GM21619 (cell line): ENCODE measurements around the gene ISOC2.
"Not testable (repeated sequence)": the region's sequence is repeated elsewhere in the genome, so short reads cannot be mapped to it uniquely, and the experiment has no call there.

Experiments used
- ATAC-seq: cut with Tn5 transposase; IDR thresholded peaks from one replicate; pipeline ENCODE4 v1.9.1; 2021; ENCODE audit not compliant: unreplicated experiment

Gene ISOC2, protein sequence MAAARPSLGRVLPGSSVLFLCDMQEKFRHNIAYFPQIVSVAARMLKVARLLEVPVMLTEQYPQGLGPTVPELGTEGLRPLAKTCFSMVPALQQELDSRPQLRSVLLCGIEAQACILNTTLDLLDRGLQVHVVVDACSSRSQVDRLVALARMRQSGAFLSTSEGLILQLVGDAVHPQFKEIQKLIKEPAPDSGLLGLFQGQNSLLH

DNA sequence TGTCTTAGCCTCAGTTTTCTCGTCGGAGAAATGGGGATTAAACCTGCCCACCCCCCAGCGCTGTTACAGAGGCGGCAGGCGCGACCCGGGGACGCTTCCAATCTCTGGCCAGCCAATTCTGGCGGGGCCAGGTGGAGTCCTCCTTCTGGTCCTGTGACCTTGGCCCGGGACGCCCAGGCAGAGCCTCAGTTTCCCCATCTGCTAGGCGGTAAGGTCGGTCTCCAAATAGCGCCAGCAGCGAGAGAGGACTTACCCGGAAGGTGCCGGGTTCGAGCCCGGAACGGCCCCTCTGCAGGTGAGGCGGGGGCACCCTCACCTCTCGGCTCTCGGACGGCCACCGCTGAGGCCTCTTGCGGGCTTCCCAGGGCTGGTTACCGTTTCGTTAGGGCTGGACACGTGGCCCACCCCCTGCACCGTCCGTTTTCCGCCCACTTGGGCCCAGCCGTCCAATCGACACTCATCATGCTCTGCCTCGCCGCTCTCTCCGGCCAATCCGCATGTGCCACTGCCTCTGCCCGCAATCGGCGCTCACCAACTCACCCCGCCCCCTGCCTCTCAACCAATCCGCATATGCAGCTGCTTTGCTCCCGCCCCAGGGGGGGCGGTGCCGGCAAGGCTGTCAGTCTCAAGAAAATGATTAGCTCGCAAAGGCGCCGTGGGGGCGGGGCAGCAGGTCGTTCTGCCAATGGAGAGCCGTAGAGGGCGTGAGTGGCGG lies at the start of gene ISOC2:
Gene ISOC2 (minus strand): TSS at position 384 of the 715 bp plus-strand sequence. CDS start 5,156 bp downstream, outside the sequence.
- ATAC-seq = peak; percentile 93

DNA sequence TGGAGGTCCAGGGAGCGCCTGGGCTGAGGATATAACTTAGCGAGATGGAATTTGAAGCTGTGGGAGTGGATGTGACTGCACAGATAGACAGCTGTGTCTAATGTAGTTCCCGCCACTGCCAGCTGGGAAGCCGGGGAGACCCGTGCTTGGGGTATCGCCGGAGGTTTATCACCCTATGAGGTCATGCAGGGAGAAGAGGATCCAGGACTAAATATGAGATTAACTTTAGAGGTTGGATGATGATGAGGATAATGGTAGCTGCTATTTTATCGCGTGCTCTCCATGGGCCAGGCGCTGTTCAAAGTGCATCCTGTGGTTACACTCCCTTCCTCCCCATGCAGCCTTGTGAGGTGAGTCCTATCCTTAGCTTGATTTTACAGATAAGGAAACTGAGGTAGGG lies 46.7 kb upstream of the ISOC2 start:
- no peak for ATAC-seq

GRCh38 chr19:55504981-55505380 lies 43.5 kb upstream of the ISOC2 start:
- no peak for ATAC-seq

- no peak for ATAC-seq
Measured at GRCh38 chr19:55504252-55504603, 42.8 kb upstream of the ISOC2 start.

- peak; percentile 86 for ATAC-seq
Measured at GRCh38 chr19:55503502-55504251, 42.2 kb upstream of the ISOC2 start.

GRCh38 chr19:55503157-55503501 lies 41.7 kb upstream of the ISOC2 start:
- ATAC-seq = no peak

GRCh38 chr19:55502197-55502952 lies 40.9 kb upstream of the ISOC2 start:
- ATAC-seq = no peak

GRCh38 chr19:55500368-55500952 lies 39.0 kb upstream of the ISOC2 start:
- ATAC-seq = no peak

- ATAC-seq = no peak
Measured at GRCh38 chr19:55498246-55498840, 36.9 kb upstream of the ISOC2 start.

DNA sequence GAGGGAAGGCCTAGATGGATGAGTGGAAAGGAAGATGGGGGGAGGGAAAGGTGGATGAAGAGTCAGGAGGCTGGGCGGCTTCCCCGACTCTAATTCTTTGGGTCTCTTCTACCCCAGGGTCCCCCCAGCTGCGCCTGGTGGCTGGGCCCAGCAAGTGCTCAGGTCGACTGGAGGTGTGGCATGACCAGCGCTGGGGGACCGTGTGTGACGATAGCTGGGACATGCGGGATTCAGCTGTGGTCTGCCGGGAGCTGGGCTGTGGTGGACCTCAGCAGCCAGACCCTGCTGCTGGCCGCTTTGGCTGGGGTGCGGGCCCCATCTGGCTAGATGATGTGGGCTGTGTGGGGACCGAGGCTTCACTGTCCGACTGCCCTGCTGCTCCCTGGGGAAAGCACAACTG lies 36.3 kb upstream of the ISOC2 start:
- ATAC-seq = no peak

DNA sequence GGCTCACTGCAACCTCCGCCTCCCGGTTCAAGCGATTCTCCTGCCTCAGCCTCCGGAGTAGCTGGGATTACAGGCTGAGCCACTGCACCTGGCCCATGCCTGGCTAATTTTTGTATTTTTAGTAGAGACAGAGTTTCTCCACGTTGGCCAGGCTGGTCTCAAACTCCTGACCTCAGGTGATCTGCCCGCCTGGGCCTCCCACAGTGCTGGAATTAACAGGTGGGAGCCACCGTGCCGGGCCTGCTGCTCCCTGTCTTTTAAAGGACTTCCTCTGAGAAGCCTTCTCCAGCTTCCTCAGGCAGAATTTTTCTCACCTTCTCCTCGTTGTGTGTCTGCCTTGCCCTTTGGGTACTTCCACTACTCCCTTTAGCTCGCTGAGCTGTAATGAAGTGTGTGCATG lies 35.4 kb upstream of the ISOC2 start:
- not testable (repeated sequence) for ATAC-seq

DNA sequence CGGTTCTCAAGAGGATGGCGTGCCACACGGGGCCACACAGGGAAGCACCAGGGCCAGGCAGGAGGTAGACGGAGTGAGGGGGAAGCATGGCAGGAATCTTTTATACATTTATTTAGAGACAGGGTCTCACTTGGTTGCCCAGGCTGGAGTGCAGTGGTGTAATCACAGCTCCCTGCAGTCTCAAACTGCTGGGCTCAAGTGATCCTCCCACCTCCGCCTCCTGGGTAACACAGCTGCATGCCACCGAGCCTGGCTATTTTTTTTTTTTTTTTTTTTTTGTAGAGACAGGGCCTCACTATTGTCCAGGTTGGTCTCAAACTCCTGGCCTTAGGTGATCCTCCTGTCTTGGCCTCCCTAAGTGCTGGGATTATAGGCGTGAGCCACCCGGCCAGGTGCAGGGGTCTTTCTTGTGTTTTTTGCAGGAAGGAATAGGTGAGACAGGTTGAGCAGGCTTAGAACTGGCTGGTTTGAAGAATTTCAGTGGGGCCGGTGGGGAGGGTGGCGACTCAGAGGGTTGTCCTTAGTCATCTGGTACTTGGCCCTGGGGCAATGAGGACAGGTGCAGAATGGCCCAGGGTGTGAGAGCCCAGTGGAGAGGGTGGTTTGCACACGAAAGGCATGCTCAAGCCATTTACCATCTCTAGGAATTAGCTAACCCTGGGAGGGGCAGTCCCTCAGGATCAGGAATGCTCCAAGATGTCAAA lies 34.4 kb upstream of the ISOC2 start:
- ATAC-seq = no peak

DNA sequence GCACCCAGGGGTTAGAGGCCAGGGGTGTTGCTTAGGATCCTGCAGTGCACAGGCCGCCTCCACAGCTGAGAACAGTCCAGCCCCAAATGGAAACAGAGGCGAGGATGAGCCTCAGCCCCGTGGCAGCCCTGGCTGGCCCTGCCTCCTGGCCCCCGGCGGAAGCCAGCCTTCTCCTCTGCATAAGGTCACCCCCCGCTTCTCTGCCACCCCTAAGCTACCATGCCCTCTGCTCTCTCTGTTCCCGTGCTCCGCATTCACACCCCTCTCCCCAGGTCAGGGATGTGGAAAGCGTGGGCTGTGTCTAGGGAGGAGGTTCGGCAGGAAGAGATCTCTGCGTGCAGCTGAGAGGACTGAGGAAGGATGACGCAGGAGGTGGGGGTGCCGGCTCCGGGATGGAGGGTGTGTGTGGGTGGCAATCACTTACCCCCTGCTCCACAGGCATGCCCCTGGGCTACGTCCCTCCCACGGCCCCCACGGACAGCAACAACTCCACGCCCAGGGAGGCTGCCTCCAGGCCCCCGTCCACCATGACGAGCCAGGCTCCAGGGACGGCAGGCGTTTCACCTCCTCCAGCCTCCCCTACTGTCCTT lies 32.8 kb upstream of the ISOC2 start:
- ATAC-seq = no peak

GRCh38 chr19:55493645-55494171 lies 32.3 kb upstream of the ISOC2 start:
- ATAC-seq = no peak

DNA sequence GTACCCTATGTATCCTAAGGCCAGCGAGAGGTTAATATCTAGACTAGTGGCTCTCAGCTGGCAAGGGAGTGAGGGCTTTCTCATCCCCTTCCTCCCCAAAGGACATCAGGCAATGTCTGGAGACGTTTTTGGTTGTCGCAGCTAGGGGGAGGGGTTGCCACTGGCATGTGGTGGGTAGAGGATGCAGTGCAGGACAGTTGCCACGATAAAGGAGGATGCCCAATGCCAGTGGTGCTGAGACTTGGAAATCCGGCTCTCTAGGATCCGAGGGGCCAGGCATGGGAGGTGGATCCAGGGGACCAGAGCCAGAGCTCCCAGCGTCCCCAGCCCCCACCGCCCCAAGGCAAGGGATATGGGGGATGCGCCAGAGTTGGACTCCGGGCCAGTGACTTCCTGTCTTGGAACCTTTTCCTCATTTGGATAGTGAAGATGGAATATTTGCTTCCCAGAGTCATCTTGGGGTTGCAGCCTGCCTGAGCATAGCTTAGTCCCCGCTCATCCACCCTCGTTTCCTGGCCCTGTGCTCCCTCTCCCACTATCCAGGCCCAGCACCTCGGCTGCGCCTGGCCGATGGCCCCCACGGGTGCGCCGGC lies 31.7 kb upstream of the ISOC2 start:
- ATAC-seq = no peak

DNA sequence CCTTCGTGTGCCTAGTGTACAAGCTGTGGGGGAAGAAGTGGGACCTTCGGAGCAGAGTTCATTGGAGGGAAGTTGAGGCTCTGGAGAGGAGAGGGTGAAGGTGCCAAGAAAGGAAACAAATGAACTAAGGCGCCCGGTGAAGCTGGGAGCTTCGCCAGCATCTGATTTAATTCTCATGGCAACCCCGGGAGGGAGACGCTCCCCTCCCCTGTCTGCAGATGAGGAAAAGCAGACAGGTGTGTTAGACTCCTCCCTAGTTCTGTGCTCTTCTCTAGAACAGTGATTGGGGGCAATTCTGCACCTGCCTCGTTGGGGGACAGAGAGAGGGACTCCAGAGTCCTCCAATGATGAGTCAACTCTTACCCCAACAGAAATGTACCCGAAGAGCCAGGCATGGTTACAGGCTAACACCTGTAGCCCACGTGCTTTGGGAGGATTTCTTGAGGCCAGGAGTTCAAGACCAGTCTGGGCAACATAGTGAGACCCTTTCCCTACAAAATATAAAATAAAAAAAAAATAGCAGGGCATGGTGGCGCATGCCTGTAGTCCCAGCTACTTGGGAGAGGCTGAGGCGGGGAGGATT lies 31.0 kb upstream of the ISOC2 start:
- ATAC-seq = no peak

- no peak for ATAC-seq
Measured at GRCh38 chr19:55491546-55492360, 30.3 kb upstream of the ISOC2 start.
